Lower leg skin (tissue), 3 donors: Measurements from ENCODE around the gene CNTN4.

Source experiments
- CTCF ChIP-seq, 3 donors: fragments of 450-650 bp; IDR thresholded peaks; one replicate each; pipeline ENCODE4 v1.5.1; 2016; ENCODE audit warnings: antibody characterized with exemption in 3 of 3, mild to moderate bottlenecking in 3 of 3, moderate library complexity in 2 of 3
- POLR2A ChIP-seq, 2 donors: fragments of 450-650 bp; IDR thresholded peaks; one replicate each; pipeline ENCODE4 v1.6.1; 2016 to 2017; ENCODE audit warnings: antibody characterized with exemption in 2 of 2, mild to moderate bottlenecking in 1 of 2, moderate library complexity in 1 of 2

GRCh38 chr3:2937592-2937991 lies 838.9 kb downstream of the CNTN4 start:
- TF ChIP-seq CTCF (IDR thresholded peaks at IDR 0.05) = no peak
- no peak for TF ChIP-seq POLR2A (IDR thresholded peaks at IDR 0.05)
